GM12891 (cell line): ENCODE measurements around the gene SLC7A10. TPM values are rescaled to one million over a fixed set of nuclear protein-coding genes. Genes with fewer than 3 reads are reported as not detected.
A peak's percentile ranks its signal among the peaks of the same experiment; 100 is the strongest.

Source experiments
- DNase-seq: peaks from one replicate; pipeline ENCODE4 v3.0.0; 2011; ENCODE audit warnings: low spot score; ENCODE audit not compliant: insufficient read length
- FAIRE-seq: peaks from 2 replicates; lab custom pipeline; 2011; peaks lifted over from hg19 to GRCh38; lab: Jason Lieb, UNC
- PAX5 ChIP-seq: IDR thresholded peaks from 2 replicates; pipeline ENCODE4 v1.6.1; 2011; ENCODE audit warnings: low read length, moderate library complexity, mild to moderate bottlenecking; ENCODE audit not compliant: insufficient read depth, severe bottlenecking
- POLR2A ChIP-seq: IDR thresholded peaks from 2 replicates; pipeline ENCODE4 v1.6.1; 2011; ENCODE audit warnings: low read depth, low read length, control low read depth
- POLR2AphosphoS5 ChIP-seq: IDR thresholded peaks from 2 replicates; pipeline ENCODE4 v1.6.1; 2011; ENCODE audit warnings: low read depth, low read length, control low read depth
- POU2F2 ChIP-seq: IDR thresholded peaks from 2 replicates; pipeline ENCODE4 v1.6.1; 2011; ENCODE audit warnings: low read depth, mild to moderate bottlenecking, control low read depth, low read length, moderate library complexity
- SPI1 ChIP-seq: IDR thresholded peaks from 2 replicates; pipeline ENCODE4 v1.6.1; 2011; ENCODE audit warnings: low read depth, low read length, control low read depth
- TAF1 ChIP-seq: IDR thresholded peaks from 2 replicates; pipeline ENCODE4 v1.6.1; 2011; ENCODE audit warnings: low read depth, low read length, control low read depth
- polyA plus RNA-seq: library from polyadenylated mRNA; unstranded; fragments of >200 nt; gene quantifications from one replicate; pipeline ENCODE4 v1.2.1, GENCODE V29; 2012; ENCODE audit warnings: low read depth, missing spikeins, inconsistent platforms; ENCODE audit not compliant: missing spikeins

SLC7A10 gene
- not detected for polyA plus RNA-seq

DNA sequence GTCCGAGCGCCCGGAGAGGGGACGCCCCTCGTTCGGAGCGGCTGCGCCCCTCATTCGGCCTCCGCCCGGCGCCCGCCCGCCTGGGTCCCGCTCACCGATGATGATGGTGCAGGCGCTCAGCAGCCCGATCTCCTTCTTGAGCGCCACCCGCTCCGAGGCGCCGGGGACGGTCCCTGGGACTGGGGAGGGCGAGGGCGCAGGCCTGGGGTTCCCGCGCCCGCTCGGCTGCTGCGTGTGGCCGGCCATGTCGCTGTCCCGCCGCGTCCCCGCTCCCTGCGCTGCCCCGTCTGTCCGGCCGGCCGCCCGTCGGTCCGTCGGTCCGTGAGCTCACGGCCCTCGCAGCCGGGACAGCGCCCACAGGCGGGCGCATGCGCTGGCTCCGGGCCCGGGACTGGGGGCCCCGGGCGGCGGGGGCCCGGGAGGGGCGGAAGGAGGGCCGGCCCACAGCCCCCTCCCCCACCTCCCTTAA is at the start of gene SLC7A10:
TSS of gene SLC7A10 (minus strand) at position 393 of the 469 bp plus-strand sequence. CDS start at position 246, 147 bp downstream.
- DNase-seq (no peak), FAIRE-seq (no peak)
- TF ChIP-seq TAF1: no peak

DNA sequence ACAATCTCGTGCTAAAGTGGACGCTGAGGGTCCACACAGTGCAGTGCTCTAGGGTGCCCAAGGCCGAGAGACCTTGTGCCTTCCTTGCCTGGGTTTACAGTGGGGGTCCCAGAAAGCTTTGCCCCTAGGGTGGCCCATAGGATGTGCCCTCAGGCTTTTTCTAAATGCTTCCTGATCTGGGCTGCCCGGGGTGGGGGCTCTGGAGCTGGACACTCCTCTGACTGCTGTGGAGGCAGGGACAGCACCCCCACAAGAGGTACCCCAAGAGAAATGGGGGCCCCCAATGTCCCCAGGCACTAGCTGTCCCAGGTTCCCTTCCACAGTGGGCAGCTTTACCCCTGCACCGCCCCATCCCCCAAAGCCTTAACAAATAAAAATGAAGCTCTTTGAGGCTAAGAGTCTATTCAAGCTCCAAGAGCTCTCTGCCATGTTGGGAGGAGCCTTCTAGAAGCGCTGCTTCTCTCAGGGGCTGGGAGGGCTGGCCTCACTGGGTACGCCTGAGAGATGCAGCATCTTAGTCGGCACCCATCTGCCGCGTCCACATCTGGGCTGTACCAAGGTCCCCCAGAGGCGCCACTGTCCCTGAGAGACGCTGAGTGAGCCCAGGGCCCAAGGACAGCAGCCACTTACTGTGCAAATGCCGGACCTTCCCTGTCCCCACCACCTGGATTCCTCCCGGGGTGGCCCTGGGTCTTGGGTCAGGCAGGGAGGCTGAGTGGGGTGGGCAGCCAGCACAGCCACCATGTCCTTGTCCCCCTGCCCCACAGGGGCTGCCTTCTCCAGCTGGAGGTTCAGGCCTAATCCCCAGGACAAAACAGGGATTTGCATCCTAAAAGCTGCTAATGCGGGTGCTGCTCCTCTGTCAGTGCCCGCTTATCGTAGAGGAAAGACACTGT is 49.3 kb upstream of the SLC7A10 start:
- DNase-seq (no peak), FAIRE-seq (no peak)
- TF ChIP-seq POU2F2: no peak
- no peak for TF ChIP-seq POLR2AphosphoS5
- TF ChIP-seq POLR2A: no peak
- no peak for TF ChIP-seq SPI1
- TF ChIP-seq TAF1: no peak
- TF ChIP-seq PAX5: no peak

DNA sequence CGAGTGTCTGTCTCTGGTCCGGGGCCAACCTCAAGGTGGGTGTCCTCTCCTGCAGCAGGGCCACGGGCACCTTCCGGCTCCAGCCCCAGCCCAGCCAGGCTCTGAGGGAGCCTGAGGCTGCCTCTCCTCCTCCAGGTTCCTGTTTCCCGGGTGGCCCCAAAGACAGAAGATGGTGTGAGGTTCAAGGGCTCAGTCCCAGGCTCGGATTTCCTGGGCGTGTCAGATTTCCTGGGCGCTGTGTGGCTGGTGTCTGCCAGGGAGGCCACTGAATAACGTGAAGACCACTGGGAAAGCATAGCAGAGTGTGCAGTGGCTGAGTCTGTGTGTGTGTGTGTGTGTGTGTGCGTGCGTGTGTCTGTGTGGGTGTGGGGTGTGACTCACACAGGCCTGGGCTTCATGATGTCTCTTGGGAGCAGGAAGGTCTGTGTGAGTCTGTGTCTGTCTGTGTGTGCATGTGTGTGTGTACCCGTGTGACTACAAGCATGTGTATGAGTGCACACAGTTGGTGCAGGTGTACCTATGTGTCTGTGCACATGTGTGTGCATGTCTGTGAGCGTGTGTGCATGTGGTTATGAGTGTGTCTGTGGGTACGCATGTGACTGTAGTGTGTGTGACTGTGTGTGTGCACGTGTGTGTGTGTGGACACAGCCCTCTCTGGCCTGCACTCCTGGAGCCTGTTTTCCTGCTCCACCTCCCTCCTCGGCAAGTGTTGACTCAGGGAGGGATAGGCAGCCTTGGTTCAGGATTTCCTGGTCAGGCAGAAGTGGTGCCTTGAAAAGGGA is 48.4 kb upstream of the SLC7A10 start:
- FAIRE-seq (peak; percentile 81), DNase-seq (no peak)
- TF ChIP-seq POU2F2 (no peak), PAX5 (no peak)

DNA sequence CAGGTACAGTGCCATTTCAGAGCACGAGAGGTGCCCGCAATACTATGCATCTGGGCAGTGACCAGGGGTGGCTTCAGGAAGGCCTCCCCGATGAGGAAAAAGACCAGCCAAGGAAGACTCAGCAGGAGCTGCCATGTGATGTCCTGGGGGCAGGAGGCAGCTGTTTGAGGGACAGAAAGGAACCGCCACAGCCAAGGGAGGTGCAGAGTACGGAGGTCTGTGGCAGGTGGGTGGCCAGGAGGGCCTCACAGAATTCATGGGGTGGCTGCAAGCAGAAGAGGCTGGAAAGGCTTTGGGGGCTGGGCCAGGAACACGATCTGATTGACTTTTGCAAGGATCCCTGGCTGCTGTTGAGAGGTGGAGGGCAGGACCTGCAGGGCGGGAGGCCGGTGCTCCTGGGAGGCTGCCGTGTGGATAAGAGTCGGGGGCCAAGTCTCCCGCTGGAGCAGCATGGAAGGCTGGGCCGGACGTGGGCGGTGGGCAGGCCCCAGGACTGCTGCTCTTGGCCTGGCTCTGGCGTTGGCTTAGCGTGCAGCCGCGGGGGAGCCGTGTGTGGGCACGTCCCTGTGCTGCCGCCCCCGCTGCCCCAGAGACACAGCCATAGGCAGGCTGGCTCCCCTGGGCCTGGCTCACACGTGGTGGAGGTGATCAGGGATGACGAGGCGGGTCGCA is 47.6 kb upstream of the SLC7A10 start:
- FAIRE-seq (no peak), DNase-seq (no peak)
- TF ChIP-seq POLR2AphosphoS5 (no peak), POU2F2 (no peak), TAF1 (no peak), PAX5 (no peak), POLR2A (no peak), SPI1 (no peak)

DNA sequence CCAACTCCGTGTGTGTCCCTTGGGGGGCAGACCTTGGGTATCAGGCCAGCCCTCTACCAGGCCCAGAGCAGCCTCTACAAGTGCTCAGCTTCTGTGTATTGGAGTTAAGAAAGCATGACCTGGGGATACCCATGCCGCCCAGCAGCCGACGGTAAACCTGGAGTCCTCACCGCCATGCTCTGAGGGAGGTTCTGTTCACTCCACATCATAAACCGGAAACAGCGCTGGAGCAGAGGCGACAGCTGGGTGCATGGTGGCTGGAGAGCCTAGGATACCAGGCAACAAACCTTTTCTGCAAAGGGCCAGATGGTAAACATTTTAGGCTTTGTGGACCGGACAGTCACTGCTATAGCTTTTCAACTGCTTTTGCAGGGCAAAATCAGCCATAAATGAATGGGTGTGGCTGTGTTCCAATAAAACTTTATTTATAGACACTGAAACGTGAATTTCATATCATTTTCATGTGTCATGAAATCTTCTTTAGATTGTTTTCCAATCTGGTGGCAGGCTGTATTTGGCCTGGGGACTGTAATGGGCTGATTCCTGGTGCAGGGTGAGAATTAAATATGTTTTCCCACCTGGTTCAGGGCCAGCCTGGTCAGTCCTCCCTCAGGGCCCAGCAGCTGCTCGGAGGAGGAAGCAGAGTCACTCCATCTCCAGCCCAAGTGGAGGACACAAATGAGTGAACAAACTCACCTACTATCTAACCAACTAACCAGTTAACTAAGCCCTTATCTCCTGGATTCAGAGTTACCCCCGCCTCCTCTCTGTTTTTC is 45.8 kb upstream of the SLC7A10 start:
- FAIRE-seq: no peak
- TF ChIP-seq TAF1: no peak
- TF ChIP-seq POU2F2: no peak
- TF ChIP-seq PAX5: no peak
- TF ChIP-seq SPI1: no peak
- TF ChIP-seq POLR2AphosphoS5: no peak
- TF ChIP-seq POLR2A: no peak

DNA sequence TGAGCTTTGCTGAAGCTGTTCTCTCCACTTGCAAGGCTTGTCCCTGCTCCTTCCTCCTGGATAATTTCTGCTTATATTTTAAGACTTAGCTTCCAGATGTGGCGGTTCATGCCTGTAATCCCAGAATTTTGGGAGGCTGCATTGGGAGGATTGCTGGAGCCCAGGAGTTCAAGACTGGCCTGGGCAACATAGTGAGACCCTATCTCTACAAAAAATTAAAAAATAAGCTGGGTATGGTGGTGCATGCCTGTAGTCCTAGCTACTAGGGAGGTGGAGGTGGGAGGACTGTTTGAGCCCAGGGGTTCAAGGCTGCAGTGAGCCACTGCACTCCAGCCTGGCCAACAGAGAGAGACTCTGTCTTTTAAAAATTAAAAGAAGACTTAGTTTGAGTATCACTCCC is 45.1 kb upstream of the SLC7A10 start:
- DNase-seq (no peak), FAIRE-seq (no peak)
- no peak for TF ChIP-seq PAX5
- no peak for TF ChIP-seq POU2F2
- no peak for TF ChIP-seq POLR2A

More for the DNA sequence above, 45.8 kb upstream of the SLC7A10 start:
- no peak for DNase-seq

DNA sequence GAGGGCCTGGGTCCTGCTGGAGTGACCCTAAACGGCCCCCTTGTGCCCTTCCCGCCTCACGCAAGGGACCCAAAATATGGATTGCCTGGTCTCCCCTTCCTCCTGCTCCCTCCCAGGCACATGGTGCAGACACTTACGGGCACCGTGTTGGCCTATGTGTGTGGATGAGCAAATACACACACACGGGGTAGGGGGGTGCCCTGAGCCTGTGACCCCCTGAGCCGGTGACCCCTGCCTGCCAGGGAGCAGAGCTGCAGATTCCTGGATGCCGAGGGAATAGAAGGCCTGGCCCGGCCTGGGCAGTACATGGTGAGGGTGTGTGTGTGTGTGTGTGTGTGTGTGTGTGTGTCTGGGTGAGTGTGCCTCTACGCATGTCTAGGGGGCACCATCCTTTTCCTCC is 43.4 kb upstream of the SLC7A10 start:
- TF ChIP-seq PAX5 (no peak), SPI1 (no peak), POU2F2 (no peak), POLR2AphosphoS5 (no peak), TAF1 (no peak), POLR2A (no peak)
- FAIRE-seq (no peak), DNase-seq (no peak)

DNA sequence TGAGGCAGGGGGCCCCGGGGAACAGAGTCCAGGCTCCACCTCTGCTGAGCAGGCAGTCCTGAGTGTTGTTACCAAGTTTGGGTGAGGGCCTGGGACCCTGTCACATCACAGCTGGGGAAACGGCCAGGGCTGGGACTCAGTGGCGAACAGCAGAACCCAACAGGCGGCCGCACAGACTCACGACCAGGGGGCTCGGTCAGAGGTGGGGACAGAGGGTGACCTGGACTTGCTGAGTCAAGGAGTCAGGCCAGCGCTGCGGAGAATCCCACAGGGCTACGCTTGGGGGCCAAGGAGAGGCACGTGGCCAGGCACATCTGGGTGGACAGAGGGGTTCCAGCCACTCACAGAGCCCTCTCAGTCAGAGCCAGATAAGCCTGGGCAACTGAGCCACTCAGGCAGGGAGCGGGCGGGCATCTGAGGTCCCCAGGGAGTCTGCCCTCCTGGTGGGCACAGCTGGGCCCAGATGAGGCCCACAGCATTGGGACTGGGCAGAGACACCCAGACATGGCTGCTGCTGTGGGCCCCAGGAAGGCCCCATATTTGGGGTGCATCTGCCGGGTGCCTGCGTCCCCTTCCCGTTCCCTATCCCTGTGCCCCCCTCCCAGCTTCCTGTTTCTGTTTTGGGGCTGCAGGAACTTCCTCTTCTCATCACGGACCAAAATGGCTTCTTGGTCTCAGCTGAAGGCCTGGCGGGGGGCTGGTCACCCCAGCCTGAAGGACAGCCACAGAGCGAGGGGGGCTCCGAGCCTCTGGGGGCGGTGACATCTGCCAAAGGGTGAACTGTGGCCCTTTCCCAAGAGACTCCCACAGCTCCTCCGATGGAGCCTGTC is 42.7 kb upstream of the SLC7A10 start:
- no peak for DNase-seq
- FAIRE-seq: no peak
- no peak for TF ChIP-seq POLR2A
- TF ChIP-seq SPI1: no peak
- TF ChIP-seq TAF1: no peak
- no peak for TF ChIP-seq POU2F2
